ENCODE data around the gene LMOD1. TPM values are rescaled to one million over a fixed set of nuclear protein-coding genes. Genes with fewer than 3 reads are reported as not detected.

LMOD1 gene
- total RNA-seq, 2 experiments from 2014 or later, result not detected

DNA sequence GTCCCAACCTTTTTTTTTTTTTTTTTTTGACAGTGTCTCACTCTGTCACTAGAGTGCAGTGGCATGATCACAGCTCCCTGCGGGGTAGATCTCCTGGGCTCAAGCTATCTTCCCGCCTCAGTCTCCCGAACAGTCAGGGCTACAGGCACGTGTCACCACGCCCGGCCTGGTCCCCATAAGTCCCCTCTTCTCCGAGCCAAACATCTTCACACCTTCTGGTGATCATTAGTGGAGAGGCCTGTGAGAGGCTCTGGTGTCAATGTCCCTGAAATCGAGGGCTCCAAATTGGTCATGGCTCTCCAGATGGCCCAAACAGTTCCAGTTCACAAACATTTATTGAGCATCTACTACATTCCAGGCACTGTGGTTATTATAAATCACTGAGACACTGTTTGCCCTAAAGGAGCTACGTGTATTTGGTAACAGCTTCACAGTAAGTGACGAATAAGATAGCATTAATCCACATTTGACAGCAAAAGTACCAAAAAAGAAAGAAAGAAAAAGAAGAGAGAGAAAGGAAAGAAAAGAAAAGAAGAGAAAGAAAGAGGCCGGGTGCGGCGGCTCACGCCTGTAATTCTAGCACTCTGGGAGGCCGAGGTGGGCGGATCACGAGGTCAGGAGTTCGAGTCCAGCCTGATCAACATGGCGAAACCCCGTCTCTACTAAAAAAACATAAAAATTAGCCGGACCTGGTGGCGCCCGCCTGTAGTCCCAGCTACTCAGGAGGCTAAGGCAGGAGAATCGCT is 8.1 kb upstream of the LMOD1 start:
- peaks cover 17% of the 10 kb centered on the region for H3K4me1 Mint-ChIP-seq (ENCODE audit: low read depth)
- peak overlapping the region; percentile 95 for H3K27ac Mint-ChIP-seq
- peak; percentile 8 for ATAC-seq
- TF ChIP-seq, protein P1, sequence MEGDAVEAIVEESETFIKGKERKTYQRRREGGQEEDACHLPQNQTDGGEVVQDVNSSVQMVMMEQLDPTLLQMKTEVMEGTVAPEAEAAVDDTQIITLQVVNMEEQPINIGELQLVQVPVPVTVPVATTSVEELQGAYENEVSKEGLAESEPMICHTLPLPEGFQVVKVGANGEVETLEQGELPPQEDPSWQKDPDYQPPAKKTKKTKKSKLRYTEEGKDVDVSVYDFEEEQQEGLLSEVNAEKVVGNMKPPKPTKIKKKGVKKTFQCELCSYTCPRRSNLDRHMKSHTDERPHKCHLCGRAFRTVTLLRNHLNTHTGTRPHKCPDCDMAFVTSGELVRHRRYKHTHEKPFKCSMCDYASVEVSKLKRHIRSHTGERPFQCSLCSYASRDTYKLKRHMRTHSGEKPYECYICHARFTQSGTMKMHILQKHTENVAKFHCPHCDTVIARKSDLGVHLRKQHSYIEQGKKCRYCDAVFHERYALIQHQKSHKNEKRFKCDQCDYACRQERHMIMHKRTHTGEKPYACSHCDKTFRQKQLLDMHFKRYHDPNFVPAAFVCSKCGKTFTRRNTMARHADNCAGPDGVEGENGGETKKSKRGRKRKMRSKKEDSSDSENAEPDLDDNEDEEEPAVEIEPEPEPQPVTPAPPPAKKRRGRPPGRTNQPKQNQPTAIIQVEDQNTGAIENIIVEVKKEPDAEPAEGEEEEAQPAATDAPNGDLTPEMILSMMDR (IDR thresholded peaks at IDR 0.05), result no peak
- intact Hi-C loops (cut with micrococcal nuclease), result no loop called here
- H3K9me3 Mint-ChIP-seq, result no peaks in the 10 kb centered on the region
- H3K36me3 Mint-ChIP-seq (ENCODE audit: low read depth), result peaks cover 30% of the 10 kb centered on the region
- H3K27me3 Mint-ChIP-seq, result no peaks in the 10 kb centered on the region
- ChIA-PET CTCF (interaction anchor here (0.7 to 1.6 kb wide), 4 partner anchors 9 to 58 kb away, joined by 3 to 13 read pairs (median 6); no protein-coding TSS in a partner anchor), POLR2A (interaction anchor here (0.7 to 2.8 kb wide), 9 partner anchors 8 to 190 kb away, joined by 3 to 10 read pairs (median 4); partner anchors contain the start of genes ARL8A and LMOD1)
- H3K4me3 Mint-ChIP-seq, result peak overlapping the region; percentile 98
- peak; percentile 39 for DNase-seq

DNA sequence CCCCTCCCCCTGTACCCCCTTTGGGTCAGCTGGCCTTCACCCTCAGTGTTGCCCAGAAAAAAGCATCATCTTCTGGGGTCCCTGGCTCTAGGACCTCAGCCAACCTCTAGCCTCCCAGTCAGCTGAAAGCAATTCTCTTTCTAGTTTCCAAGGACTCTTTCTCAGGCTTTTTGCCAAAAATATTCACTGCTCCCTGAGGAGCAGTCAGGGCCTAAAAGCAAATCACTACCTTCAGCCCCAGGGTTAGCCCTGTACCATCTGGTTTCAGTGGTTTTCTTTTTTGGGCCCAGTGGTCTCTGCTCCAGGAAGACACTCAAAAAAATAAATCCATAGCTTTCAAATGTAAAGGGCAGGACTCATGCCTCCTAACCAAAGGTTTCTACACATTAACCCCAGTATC is 3.1 kb upstream of the LMOD1 start:
- Mint-ChIP-seq H3K4me1 (ENCODE audit: low read depth) (peaks cover 8% of the 10 kb centered on the region), H3K4me3 (no peak overlapping the region), H3K27me3 (peaks cover 35% of the 10 kb centered on the region), H3K36me3 (ENCODE audit: low read depth) (no peaks in the 10 kb centered on the region), H3K27ac (no peak overlapping the region), H3K9me3 (no peaks in the 10 kb centered on the region)
- ATAC-seq (no peak), DNase-seq (no peak)
- intact Hi-C loops (cut with micrococcal nuclease), result no loop called here
- TF ChIP-seq, protein P1 (IDR thresholded peaks at IDR 0.05), result no peak
- CTCF ChIA-PET, result interaction anchor here (1.5 to 3.9 kb wide), 2 partner anchors 24 to 54 kb away, joined by 6 to 16 read pairs; no protein-coding TSS in a partner anchor
- POLR2A ChIA-PET, result no interaction called here

DNA sequence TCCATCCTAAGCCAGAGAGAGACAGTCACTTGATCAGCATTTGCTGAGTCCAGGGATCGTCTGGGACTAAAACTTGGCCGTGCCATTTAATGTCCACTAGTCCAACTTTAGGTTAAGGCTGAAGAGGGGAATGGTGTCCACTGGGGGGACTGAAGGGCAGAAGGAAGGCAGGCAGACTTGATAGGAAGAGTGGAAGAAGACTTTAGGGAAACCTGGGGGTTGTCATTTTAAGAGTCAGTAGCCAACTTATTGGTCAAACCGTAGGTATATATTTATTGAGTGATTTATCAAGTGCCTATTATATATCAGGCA is 1.3 kb upstream of the LMOD1 start:
- TF ChIP-seq, protein P1 (IDR thresholded peaks at IDR 0.05), result no peak
- Mint-ChIP-seq H3K27me3 (peaks cover 48% of the 10 kb centered on the region), H3K36me3 (ENCODE audit: low read depth) (no peaks in the 10 kb centered on the region), H3K27ac (no peak overlapping the region), H3K4me1 (ENCODE audit: low read depth) (peaks cover 4% of the 10 kb centered on the region), H3K9me3 (no peaks in the 10 kb centered on the region), H3K4me3 (no peak overlapping the region)
- CTCF ChIA-PET, result no interaction called here
- POLR2A ChIA-PET, result no interaction called here
- intact Hi-C loops (cut with micrococcal nuclease), result no loop called here
- DNase-seq, result no peak
- no peak for ATAC-seq

DNA sequence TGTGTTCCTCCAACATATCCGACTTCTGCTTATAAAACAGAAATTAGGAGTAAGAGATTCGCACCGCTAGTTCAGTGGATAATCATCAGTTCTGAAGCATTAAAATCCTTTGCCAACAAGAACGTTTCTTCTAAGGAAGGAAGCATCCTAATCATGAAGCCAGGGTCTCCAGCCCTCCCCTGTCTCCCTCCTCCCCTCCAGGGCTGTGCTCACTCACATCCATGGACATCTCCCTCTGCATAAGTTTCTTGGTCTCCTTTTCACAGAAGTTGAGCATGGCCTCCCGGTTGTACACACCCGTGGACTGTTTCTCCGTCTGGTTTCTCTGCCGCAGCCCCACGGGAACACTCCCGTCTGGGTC is 505 bp downstream of the LMOD1 start:
- intact Hi-C loops (cut with micrococcal nuclease), result no loop called here
- ChIA-PET CTCF (interaction anchor here (0.9 to 2.8 kb wide), 11 partner anchors 8 to 63 kb away, joined by 3 to 24 read pairs (median 4); partner anchors contain the start of gene TIMM17A), POLR2A (interaction anchor here (0.6 to 1.9 kb wide), 3 partner anchors 10 to 200 kb away, joined by 3 to 10 read pairs (median 3); partner anchors contain the start of gene TIMM17A)
- Mint-ChIP-seq H3K27me3 (peaks cover 49% of the 10 kb centered on the region), H3K9me3 (no peaks in the 10 kb centered on the region), H3K36me3 (ENCODE audit: low read depth) (no peaks in the 10 kb centered on the region), H3K4me1 (ENCODE audit: low read depth) (peaks cover 4% of the 10 kb centered on the region), H3K4me3 (no peak overlapping the region), H3K27ac (no peak overlapping the region)
- DNase-seq (no peak), ATAC-seq (no peak)
- TF ChIP-seq, protein P1 (IDR thresholded peaks at IDR 0.05), result no peak

DNA sequence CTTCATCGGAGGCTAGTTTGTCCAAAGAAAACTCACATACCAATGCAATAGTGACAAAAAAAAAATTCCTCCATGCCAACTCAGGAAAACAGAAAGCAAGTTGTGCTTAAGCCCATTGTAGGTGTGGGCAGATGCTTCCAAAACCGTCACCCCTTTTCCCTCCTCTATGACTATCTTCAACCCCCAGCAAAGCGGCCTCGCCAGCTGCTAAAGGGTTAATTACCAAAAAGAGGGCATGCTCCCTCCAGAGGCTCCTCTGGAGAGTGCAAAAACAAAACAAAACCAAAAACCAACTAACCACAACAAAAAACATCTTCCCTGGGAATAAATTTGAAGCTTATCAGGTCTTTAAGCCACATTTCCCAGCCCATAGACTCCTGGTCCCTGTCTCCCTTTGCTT is 1.2 kb downstream of the LMOD1 start:
- POLR2A ChIA-PET, result interaction anchor here (1.9 kb wide), 1 partner anchor 10 kb away, joined by 10 read pairs; the partner anchor contains the start of gene TIMM17A
- intact Hi-C loops (cut with micrococcal nuclease), result no loop called here
- no peak overlapping the region for H3K4me3 Mint-ChIP-seq
- TF ChIP-seq, protein P1 (IDR thresholded peaks at IDR 0.05), result peak; percentile 36
- H3K27ac Mint-ChIP-seq, result no peak overlapping the region
- peaks cover 49% of the 10 kb centered on the region for H3K27me3 Mint-ChIP-seq
- H3K36me3 Mint-ChIP-seq (ENCODE audit: low read depth), result no peaks in the 10 kb centered on the region
- peaks cover 4% of the 10 kb centered on the region for H3K4me1 Mint-ChIP-seq (ENCODE audit: low read depth)
- no peaks in the 10 kb centered on the region for H3K9me3 Mint-ChIP-seq
- no peak for DNase-seq
- CTCF ChIA-PET, result interaction anchor here (0.9 to 2.8 kb wide), 11 partner anchors 8 to 62 kb away, joined by 3 to 24 read pairs (median 4); partner anchors contain the start of gene TIMM17A
- peak; percentile 39 for ATAC-seq

Measured in activated CD8-positive, alpha-beta T cell treated with anti-CD3 and anti-CD28 coated beads for 36 hours (primary cell).